H9 (cell line): Measurements from ENCODE around the gene TGIF1. TPM values are rescaled to one million over a fixed set of nuclear protein-coding genes. Genes with fewer than 3 reads are reported as not detected.

ENCODE experiments used
- DNase-seq: peaks from one replicate; pipeline ENCODE4 v3.0.0-alpha.2; 2017
- H2AFZ ChIP-seq: one replicate; pipeline ENCODE4 v1.6.1; 2013; ENCODE audit warnings: mild to moderate bottlenecking, low read length, control low read depth, moderate library complexity
- H2AK5ac ChIP-seq: 2 replicates; pipeline ENCODE4 v1.6.1; 2013; ENCODE audit warnings: low read length, control low read depth, mixed read lengths; ENCODE audit not compliant: insufficient read length
- H2BK120ac ChIP-seq: one replicate; pipeline ENCODE4 v1.6.1; 2013; ENCODE audit warnings: low read depth, mild to moderate bottlenecking, low read length, control low read depth, inconsistent platforms; ENCODE audit not compliant: poor library complexity, severe bottlenecking
- H2BK12ac ChIP-seq: 2 replicates; pipeline ENCODE4 v1.6.1; 2013; ENCODE audit warnings: low read length, control low read depth, mixed read lengths, low read depth; ENCODE audit not compliant: insufficient read length
- H2BK15ac ChIP-seq: 2 replicates; pipeline ENCODE4 v1.6.1; 2013; ENCODE audit warnings: low read depth, low read length, control low read depth
- H2BK20ac ChIP-seq: one replicate; pipeline ENCODE4 v1.6.1; 2013; ENCODE audit warnings: low read depth, mild to moderate bottlenecking, low read length, control low read depth, inconsistent platforms; ENCODE audit not compliant: poor library complexity, severe bottlenecking
- H2BK5ac ChIP-seq: 2 replicates; pipeline ENCODE4 v1.6.1; 2013; ENCODE audit warnings: low read length, control low read depth, mixed read lengths; ENCODE audit not compliant: insufficient read length
- H3K14ac ChIP-seq: 2 replicates; pipeline ENCODE4 v1.6.1; 2013; ENCODE audit warnings: low read length, control low read depth; ENCODE audit not compliant: insufficient read depth
- H3K18ac ChIP-seq: 2 replicates; pipeline ENCODE4 v1.6.1; 2013; ENCODE audit warnings: low read depth, mild to moderate bottlenecking, mixed read lengths, low read length, control low read depth; ENCODE audit not compliant: insufficient read length
- H3K23ac ChIP-seq: 2 replicates; pipeline ENCODE4 v1.6.1; 2013; ENCODE audit warnings: low read length, control low read depth, mixed read lengths, low read depth; ENCODE audit not compliant: insufficient read length
- H3K23me2 ChIP-seq: 2 replicates; pipeline ENCODE4 v1.6.1; 2013; ENCODE audit warnings: low read depth, mild to moderate bottlenecking, mixed read lengths, low read length, control low read depth; ENCODE audit not compliant: insufficient read length, poor library complexity, severe bottlenecking
- H3K27ac ChIP-seq: 2 replicates; pipeline ENCODE4 v1.5.1; 2013; ENCODE audit warnings: low read length, control low read depth, mixed read lengths, low read depth; ENCODE audit not compliant: insufficient read length
- H3K27me3 ChIP-seq: 2 replicates; pipeline ENCODE4 v1.6.1; 2013; ENCODE audit warnings: low read length, control low read depth, inconsistent platforms; ENCODE audit not compliant: insufficient read depth
- H3K4ac ChIP-seq: 2 replicates; pipeline ENCODE4 v1.6.1; 2013; ENCODE audit warnings: low read depth, mild to moderate bottlenecking, control low read depth, inconsistent platforms, low read length, moderate library complexity
- H3K4me1 ChIP-seq: 2 replicates; pipeline ENCODE4 v1.6.1; 2013; ENCODE audit warnings: low read length, control low read depth, inconsistent platforms; ENCODE audit not compliant: insufficient read depth
- H3K4me2 ChIP-seq: 2 replicates; pipeline ENCODE4 v1.6.1; 2013; ENCODE audit warnings: low read length, control low read depth, mixed read lengths; ENCODE audit not compliant: insufficient read length, insufficient read depth
- H3K56ac ChIP-seq: 2 replicates; pipeline ENCODE4 v1.6.1; 2013; ENCODE audit warnings: low read depth, mild to moderate bottlenecking, mixed read lengths, low read length, control low read depth; ENCODE audit not compliant: insufficient read length
- H3K79me1 ChIP-seq: 2 replicates; pipeline ENCODE4 v1.6.1; 2013; ENCODE audit warnings: low read depth, mild to moderate bottlenecking, moderate library complexity, low read length, control low read depth, inconsistent platforms; ENCODE audit not compliant: insufficient read depth, poor library complexity, severe bottlenecking
- H3K79me2 ChIP-seq: 2 replicates; pipeline ENCODE4 v1.6.1; 2013; ENCODE audit warnings: low read length, control low read depth, inconsistent platforms; ENCODE audit not compliant: insufficient read depth
- H3K9ac ChIP-seq: 2 replicates; pipeline ENCODE4 v1.6.1; 2013; ENCODE audit warnings: low read length, control low read depth, mixed read lengths; ENCODE audit not compliant: insufficient read length; ENCODE audit errors: extremely low read depth
- H3K9me3 ChIP-seq: one replicate; pipeline ENCODE4 v1.6.1; 2013; ENCODE audit warnings: low read depth, low read length, inconsistent platforms; ENCODE audit not compliant: control insufficient read depth
- H3T11ph ChIP-seq: one replicate; pipeline ENCODE4 v1.6.1; 2013; ENCODE audit warnings: mild to moderate bottlenecking, low read length, control low read depth, inconsistent platforms
- H4K20me1 ChIP-seq: one replicate; pipeline ENCODE4 v1.6.1; 2013; ENCODE audit not compliant: control insufficient read depth, insufficient read length, insufficient read depth
- H4K5ac ChIP-seq: 2 replicates; pipeline ENCODE4 v1.6.1; 2013; ENCODE audit warnings: low read depth, mild to moderate bottlenecking, mixed read lengths, low read length, control low read depth; ENCODE audit not compliant: insufficient read length
- H4K8ac ChIP-seq: replicated peaks from 2 replicates; pipeline ENCODE4 v1.6.1; 2013; ENCODE audit warnings: low read length, control low read depth, mixed read lengths, low read depth; ENCODE audit not compliant: insufficient read length
- H4K91ac ChIP-seq: 2 replicates; pipeline ENCODE4 v1.6.1; 2013; ENCODE audit warnings: low read depth, mild to moderate bottlenecking, moderate library complexity, mixed read lengths, low read length, control low read depth; ENCODE audit not compliant: insufficient read length
- H3K27ac Mint-ChIP-seq, 3 experiments: 2 replicates in 2 of 3; 3 replicates in 1 of 3; pipeline ENCODE4 v1.8.0; 2020 to 2021; ENCODE audit warnings: mixed read lengths in 3 of 3, mild to moderate bottlenecking in 1 of 3, moderate library complexity in 1 of 3
- H3K27me3 Mint-ChIP-seq: 2 replicates; pipeline ENCODE4 v1.8.0; 2021; ENCODE audit warnings: low read depth, mild to moderate bottlenecking, moderate library complexity, mixed read lengths
- H3K36me3 Mint-ChIP-seq, 3 experiments: 2 replicates in 2 of 3; 3 replicates in 1 of 3; pipeline ENCODE4 v1.8.0; 2020 to 2021; ENCODE audit warnings: low read depth in 3 of 3, mixed read lengths in 3 of 3; ENCODE audit not compliant: insufficient read depth in 1 of 3
- H3K4me1 Mint-ChIP-seq, 2 experiments: 2 replicates each; pipeline ENCODE4 v1.8.0; 2020; ENCODE audit warnings: mixed read lengths in 2 of 2
- H3K4me3 Mint-ChIP-seq, 2 experiments: 2 replicates in 1 of 2; 3 replicates in 1 of 2; pipeline ENCODE4 v1.8.0; 2020 to 2021; ENCODE audit warnings: mild to moderate bottlenecking in 2 of 2, mixed read lengths in 2 of 2, moderate library complexity in 1 of 2
- H3K9me3 Mint-ChIP-seq, 2 experiments: 2 replicates in 1 of 2; 3 replicates in 1 of 2; pipeline ENCODE4 v1.8.0; 2020; ENCODE audit warnings: mild to moderate bottlenecking in 2 of 2, mixed read lengths in 2 of 2, moderate library complexity in 1 of 2
- CTCF ChIP-seq: fragments of 200-600 bp; sonication (generic); conservative IDR thresholded peaks from 3 replicates; pipeline ENCODE4 v1.8.0; 2021; ENCODE audit warnings: antibody characterized with exemption, mild to moderate bottlenecking
- whole genome bisulfite sequencing: extraction: QIAGEN DNeasy Blood & Tissue Kit; methylation state at CpG from one replicate; pipeline ENCODE4 v1.1.7; 2013; ENCODE audit warnings: missing lambda C conversion rate, low lambda C conversion rate, mixed read lengths; ENCODE audit not compliant: insufficient read length; ENCODE audit errors: extremely low coverage; 5-methylcytosine and 5-hydroxymethylcytosine counted together
- total RNA-seq: library from RNA; stranded (reverse); gene quantifications from 2 replicates; pipeline ENCODE4 v1.2.1, GENCODE V29; 2021

Gene TGIF1
- total RNA-seq, 1 experiment from 2014 or later = 261 TPM

- Histone ChIP-seq H2AK5ac (no peak overlapping the region), H3K18ac (no peak overlapping the region), H3K4me1 (no peaks in the 10 kb centered on the region; the same call in 1 of the 2 replicates), H3K56ac (no peak overlapping the region), H4K91ac (no peak overlapping the region), H3K27me3 (no peaks in the 10 kb centered on the region), H2BK20ac (no peak overlapping the region), H3K23ac (no peak overlapping the region), H3T11ph (no peak overlapping the region), H3K4ac (no peak overlapping the region), H4K8ac (no peak overlapping the region), H4K5ac (no peak overlapping the region), H3K79me1 (no peaks in the 10 kb centered on the region), H2AFZ (no peak overlapping the region), H3K23me2 (no peaks in the 10 kb centered on the region), H2BK15ac (no peak overlapping the region), H2BK5ac (no peak overlapping the region), H2BK12ac (no peak overlapping the region), H3K9ac (no peak overlapping the region), H3K9me3 (no peaks in the 10 kb centered on the region), H2BK120ac (peak overlapping the region; percentile 51), H3K79me2 (no peaks in the 10 kb centered on the region), H3K27ac (no peak overlapping the region), H3K4me2 (no peak overlapping the region), H4K20me1 (peaks cover 3% of the 10 kb centered on the region), H3K14ac (no peak overlapping the region)
- H3K4me1 Mint-ChIP-seq = peaks cover 22 to 27% of the 10 kb centered on the region in 2 experiments
- no peak overlapping the region; a peak in 1 of 5 replicates for H3K4me3 Mint-ChIP-seq
- peak; percentile 63 for DNase-seq
- no peaks in the 10 kb centered on the region for H3K9me3 Mint-ChIP-seq
- H3K36me3 Mint-ChIP-seq = no peaks in the 10 kb centered on the region; a peak in 1 of 7 replicates
- peak; percentile 75 for TF ChIP-seq CTCF
- no peaks in the 10 kb centered on the region for H3K27me3 Mint-ChIP-seq
- H3K27ac Mint-ChIP-seq = peak overlapping the region; percentile 28 to 85 (median 68); a peak in 2 of 7 replicates
- no CpG with 5 or more reads among the region's 5 CpGs for WGBS
Measured at GRCh38 chr18:3481696-3482210, 31.8 kb downstream of the TGIF1 start.
